Esophagus muscularis mucosa (tissue), 4 donors: ENCODE data around the gene DPYSL4.

Experiments
- EP300 ChIP-seq: sonication (generic); formaldehyde crosslinking; IDR thresholded peaks from one replicate; pipeline ENCODE4 v1.6.1; 2017; ENCODE audit warnings: antibody characterized with exemption
- POLR2A ChIP-seq: fragments of 450-650 bp; IDR thresholded peaks from one replicate; pipeline ENCODE4 v1.6.1; 2017; ENCODE audit warnings: antibody characterized with exemption, moderate library complexity, mild to moderate bottlenecking, low read depth
- TF ChIP-seq, protein P1 (sequence below), 3 experiments: fragments of 200-600 bp in 2 of 3; fragments of 450-650 bp in 1 of 3; sonication (generic) in 2 of 3; IDR thresholded peaks; one replicate each; pipeline ENCODE4 v1.5.1; 2017 to 2019; ENCODE audit warnings: antibody characterized with exemption in 3 of 3, mild to moderate bottlenecking in 2 of 3, moderate library complexity in 1 of 3

DNA sequence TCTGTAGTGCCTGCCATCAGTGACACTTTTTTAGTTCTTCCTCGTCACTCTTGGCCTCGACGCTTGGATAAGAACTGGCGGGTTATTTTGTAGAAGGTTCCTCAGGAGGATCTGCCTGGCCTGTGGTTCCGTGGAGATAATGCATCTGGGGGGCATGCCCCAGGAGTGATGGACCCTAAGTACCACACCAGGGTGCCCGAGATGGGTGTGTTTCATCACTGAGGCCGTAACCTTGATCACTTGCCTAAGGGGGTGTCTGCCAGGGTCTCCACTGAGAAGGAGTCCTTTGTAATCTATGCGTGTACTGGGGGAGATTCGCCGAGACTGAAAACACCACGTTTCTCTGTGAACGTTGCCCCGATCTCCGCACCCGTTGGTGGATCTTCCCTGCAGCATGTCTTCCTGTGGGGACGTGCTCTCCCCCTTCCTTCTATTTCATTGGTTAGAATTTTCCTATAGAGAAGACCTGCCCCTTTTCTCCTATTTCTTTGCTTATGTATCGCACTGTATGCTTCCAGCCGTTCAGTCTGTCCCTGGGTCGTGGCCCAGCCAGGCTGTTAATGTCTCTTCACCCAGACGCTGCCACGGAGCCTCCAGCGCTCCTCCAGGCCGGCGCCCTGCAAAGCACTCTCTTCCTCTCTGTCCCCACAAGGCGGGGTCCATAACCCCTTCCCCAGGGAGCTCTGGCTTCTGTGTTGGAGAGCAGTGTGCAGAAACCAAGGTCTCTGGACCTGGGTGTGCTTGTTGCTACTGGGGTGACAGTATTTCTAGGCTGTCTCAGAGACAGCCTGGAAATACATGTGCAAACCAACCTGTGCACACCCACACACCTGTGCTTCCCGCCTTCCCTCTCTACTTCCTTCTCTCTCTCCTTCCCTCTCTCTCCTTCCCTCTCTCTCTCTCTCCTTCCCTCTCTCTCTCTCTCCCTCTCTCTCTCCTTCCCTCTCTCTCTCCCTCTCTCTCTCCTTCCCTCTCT lies 14.4 kb upstream of the DPYSL4 start:
- TF ChIP-seq EP300, result no peak
- TF ChIP-seq, protein P1, sequence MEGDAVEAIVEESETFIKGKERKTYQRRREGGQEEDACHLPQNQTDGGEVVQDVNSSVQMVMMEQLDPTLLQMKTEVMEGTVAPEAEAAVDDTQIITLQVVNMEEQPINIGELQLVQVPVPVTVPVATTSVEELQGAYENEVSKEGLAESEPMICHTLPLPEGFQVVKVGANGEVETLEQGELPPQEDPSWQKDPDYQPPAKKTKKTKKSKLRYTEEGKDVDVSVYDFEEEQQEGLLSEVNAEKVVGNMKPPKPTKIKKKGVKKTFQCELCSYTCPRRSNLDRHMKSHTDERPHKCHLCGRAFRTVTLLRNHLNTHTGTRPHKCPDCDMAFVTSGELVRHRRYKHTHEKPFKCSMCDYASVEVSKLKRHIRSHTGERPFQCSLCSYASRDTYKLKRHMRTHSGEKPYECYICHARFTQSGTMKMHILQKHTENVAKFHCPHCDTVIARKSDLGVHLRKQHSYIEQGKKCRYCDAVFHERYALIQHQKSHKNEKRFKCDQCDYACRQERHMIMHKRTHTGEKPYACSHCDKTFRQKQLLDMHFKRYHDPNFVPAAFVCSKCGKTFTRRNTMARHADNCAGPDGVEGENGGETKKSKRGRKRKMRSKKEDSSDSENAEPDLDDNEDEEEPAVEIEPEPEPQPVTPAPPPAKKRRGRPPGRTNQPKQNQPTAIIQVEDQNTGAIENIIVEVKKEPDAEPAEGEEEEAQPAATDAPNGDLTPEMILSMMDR (IDR thresholded peaks at IDR 0.05), result no peak
- TF ChIP-seq POLR2A, result no peak
